PC-3 (cell line): ENCODE data around the gene TECPR2. TPM values are rescaled to one million over a fixed set of nuclear protein-coding genes. Genes with fewer than 3 reads are reported as not detected.

ENCODE experiments used
- ATAC-seq: fragments of 200-7000 bp; cut with Tn5 transposase; 2 replicates; pipeline ENCODE4 v1.9.1; 2020; ENCODE audit warnings: mild to moderate bottlenecking, moderate library complexity
- BruUV-seq: library from RNA; stranded (reverse); fragments of 400-500 nt; replicated peaks from 2 replicates; lab custom pipeline; 2021; lab: Mats Ljungman, UMichigan
- CTCF ChIA-PET: fragments of 300-600 bp; sonication (Branson Sonifier 250); formaldehyde crosslinking; loops from one replicate; lab custom pipeline; 2022; ENCODE audit warnings: antibody characterized with exemption; lab: Charles Lee
- POLR2A ChIA-PET: fragments of 300-600 bp; sonication (Branson Sonifier 250); formaldehyde crosslinking; loops from one replicate; lab custom pipeline; 2022; ENCODE audit warnings: antibody characterized with exemption; ENCODE audit not compliant: unreplicated experiment; lab: Charles Lee
- DNase-seq: peaks from one replicate; pipeline ENCODE4 v3.0.0-alpha.2; 2015
- H2AFZ ChIP-seq: fragments of 300-600 bp; sonication (generic); 2 replicates; pipeline ENCODE4 v1.6.0; 2016; ENCODE audit warnings: antibody characterized with exemption, low read length
- H3F3A ChIP-seq: fragments of 300-600 bp; sonication (generic); one replicate; pipeline ENCODE4 v1.6.0; 2017; ENCODE audit warnings: antibody characterized with exemption, low read length, control low read depth, mild to moderate bottlenecking; ENCODE audit not compliant: unreplicated experiment
- H3K27ac ChIP-seq: fragments of 300-600 bp; sonication (generic); 2 replicates; pipeline ENCODE4 v1.5.1; 2016; ENCODE audit warnings: mild to moderate bottlenecking, low read length
- H3K27me3 ChIP-seq: fragments of 300-600 bp; sonication (generic); 2 replicates; pipeline ENCODE4 v1.6.1; 2016; ENCODE audit warnings: low read length, mixed read lengths
- H3K36me3 ChIP-seq: fragments of 300-600 bp; sonication (generic); 2 replicates; pipeline ENCODE4 v1.6.1; 2016; ENCODE audit warnings: low read depth, mixed run types, low read length, mixed read lengths
- H3K4me1 ChIP-seq: fragments of 300-600 bp; sonication (generic); 2 replicates; pipeline ENCODE4 v1.5.1; 2016; ENCODE audit warnings: low read length; ENCODE audit not compliant: insufficient read depth
- H3K4me2 ChIP-seq: fragments of 300-600 bp; sonication (generic); 2 replicates; pipeline ENCODE4 v1.6.0; 2016; ENCODE audit warnings: low read length
- H3K4me3 ChIP-seq: fragments of 300-600 bp; sonication (generic); 2 replicates; pipeline ENCODE4 v1.5.1; 2016; ENCODE audit warnings: mild to moderate bottlenecking, low read length, mixed read lengths
- H3K79me2 ChIP-seq: fragments of 300-600 bp; sonication (generic); 2 replicates; pipeline ENCODE4 v1.6.1; 2017; ENCODE audit warnings: low read length, mixed read lengths
- H3K9ac ChIP-seq: fragments of 300-600 bp; sonication (generic); 2 replicates; pipeline ENCODE4 v1.6.0; 2016; ENCODE audit warnings: mild to moderate bottlenecking, low read length
- H3K9me2 ChIP-seq: fragments of 300-600 bp; sonication (generic); replicated peaks from 2 replicates; pipeline ENCODE4 v1.6.1; 2016; ENCODE audit warnings: mixed run types, low read length, mixed read lengths
- H3K9me3 ChIP-seq: fragments of 300-600 bp; sonication (generic); 2 replicates; pipeline ENCODE4 v1.6.1; 2016; ENCODE audit warnings: low read length, mixed read lengths
- H4K20me1 ChIP-seq: fragments of 300-600 bp; sonication (generic); 2 replicates; pipeline ENCODE4 v1.6.1; 2016; ENCODE audit warnings: low read length, mixed read lengths
- CTCF ChIP-seq: fragments of 300-600 bp; sonication (generic); conservative IDR thresholded peaks from 2 replicates; pipeline ENCODE4 v1.5.1; 2017; ENCODE audit warnings: antibody characterized with exemption, low read depth, mild to moderate bottlenecking, low read length
- EZH2 ChIP-seq: fragments of 300-600 bp; sonication (generic); IDR thresholded peaks from one replicate; pipeline ENCODE4 v1.6.1; 2017; ENCODE audit warnings: antibody characterized with exemption, mild to moderate bottlenecking, low read length; ENCODE audit not compliant: unreplicated experiment
- EZH2phosphoT487 ChIP-seq: fragments of 300-600 bp; sonication (generic); IDR thresholded peaks from 2 replicates; pipeline ENCODE4 v1.6.1; 2018; ENCODE audit warnings: mild to moderate bottlenecking, antibody characterized with exemption, low read length, borderline replicate concordance
- intact Hi-C: fragments of 100-400 bp; cut with micrococcal nuclease; formaldehyde crosslinking; loops from 2 replicates; pipeline ENCODE4 v1.9.0; 2023
- total RNA-seq: library from RNA; depleted of rRNA; stranded (reverse); fragments of >200 nt; gene quantifications from 2 replicates; pipeline ENCODE4 v1.2.3, GENCODE V29; 2014

The TECPR2 gene
- total RNA-seq, 1 experiment from 2014 or later, result 15.7 TPM

GRCh38 chr14:102374264-102374663 is 11.5 kb downstream of the TECPR2 start:
- ATAC-seq, result no peak
- intact Hi-C loops, result no loop called here
- no peaks in the 10 kb centered on the region for H3K79me2 ChIP-seq
- ChIA-PET POLR2A (no interaction called here), CTCF (no interaction called here)
- no peak overlapping the region for H3K27ac ChIP-seq
- no peak for DNase-seq
- no peaks in the 10 kb centered on the region for H3K27me3 ChIP-seq
- no peak overlapping the region for H3K4me3 ChIP-seq
- H3F3A ChIP-seq, result no peaks in the 10 kb centered on the region
- H4K20me1 ChIP-seq, result no peaks in the 10 kb centered on the region
- BruUV-seq, result no TSS peak
- no peak overlapping the region for H3K4me2 ChIP-seq
- no peak overlapping the region for H3K9ac ChIP-seq
- TF ChIP-seq CTCF (no peak), EZH2phosphoT487 (no peak), EZH2 (no peak)
- no peak overlapping the region for H2AFZ ChIP-seq
- no peaks in the 10 kb centered on the region for H3K9me3 ChIP-seq
- no peaks in the 10 kb centered on the region for H3K4me1 ChIP-seq
- no peaks in the 10 kb centered on the region for H3K9me2 ChIP-seq
- peaks cover 6% of the 10 kb centered on the region for H3K36me3 ChIP-seq

- Histone ChIP-seq H3K9me3 (no peaks in the 10 kb centered on the region), H4K20me1 (no peaks in the 10 kb centered on the region), H3K4me1 (no peaks in the 10 kb centered on the region), H3K27me3 (no peaks in the 10 kb centered on the region), H3K4me2 (no peak overlapping the region), H3F3A (no peaks in the 10 kb centered on the region), H3K4me3 (no peak overlapping the region), H3K9ac (no peak overlapping the region), H3K36me3 (peaks cover 6% of the 10 kb centered on the region), H3K79me2 (no peaks in the 10 kb centered on the region), H2AFZ (no peak overlapping the region), H3K27ac (no peak overlapping the region), H3K9me2 (no peaks in the 10 kb centered on the region)
- ATAC-seq (no peak), DNase-seq (no peak)
- intact Hi-C loops, result no loop called here
- CTCF ChIA-PET, result no interaction called here
- no TSS peak for BruUV-seq
- POLR2A ChIA-PET, result no interaction called here
- TF ChIP-seq EZH2phosphoT487 (no peak), EZH2 (no peak), CTCF (no peak)
Observed at GRCh38 chr14:102375119-102375518, 12.4 kb downstream of the TECPR2 start.

GRCh38 chr14:102377696-102378095 is 15.0 kb downstream of the TECPR2 start:
- no peak for TF ChIP-seq EZH2phosphoT487
- H3K9me3 ChIP-seq, result no peaks in the 10 kb centered on the region
- H3K27ac ChIP-seq, result no peak overlapping the region
- BruUV-seq, result no TSS peak
- POLR2A ChIA-PET, result no interaction called here
- no peaks in the 10 kb centered on the region for H3K27me3 ChIP-seq
- intact Hi-C loops, result no loop called here
- ATAC-seq (no peak), DNase-seq (no peak)
- no peak overlapping the region for H3K9ac ChIP-seq
- H3K9me2 ChIP-seq, result no peaks in the 10 kb centered on the region
- no peaks in the 10 kb centered on the region for H3F3A ChIP-seq
- peaks cover 6% of the 10 kb centered on the region for H3K36me3 ChIP-seq
- CTCF ChIA-PET, result interaction anchor here (0.6 kb wide), 1 partner anchor 30 kb away, joined by 3 read pairs; no protein-coding TSS in a partner anchor
- no peaks in the 10 kb centered on the region for H3K79me2 ChIP-seq
- H3K4me1 ChIP-seq, result no peaks in the 10 kb centered on the region
- no peak overlapping the region for H3K4me2 ChIP-seq
- no peaks in the 10 kb centered on the region for H4K20me1 ChIP-seq
- no peak overlapping the region for H3K4me3 ChIP-seq
- H2AFZ ChIP-seq, result no peak overlapping the region
